HG03095 (cell line): ENCODE measurements around the gene MYOD1.

Source experiments
- ATAC-seq: cut with Tn5 transposase; IDR thresholded peaks from one replicate; pipeline ENCODE4 v1.9.1; 2021; ENCODE audit warnings: moderate library complexity; ENCODE audit not compliant: unreplicated experiment

MYOD1 gene

DNA sequence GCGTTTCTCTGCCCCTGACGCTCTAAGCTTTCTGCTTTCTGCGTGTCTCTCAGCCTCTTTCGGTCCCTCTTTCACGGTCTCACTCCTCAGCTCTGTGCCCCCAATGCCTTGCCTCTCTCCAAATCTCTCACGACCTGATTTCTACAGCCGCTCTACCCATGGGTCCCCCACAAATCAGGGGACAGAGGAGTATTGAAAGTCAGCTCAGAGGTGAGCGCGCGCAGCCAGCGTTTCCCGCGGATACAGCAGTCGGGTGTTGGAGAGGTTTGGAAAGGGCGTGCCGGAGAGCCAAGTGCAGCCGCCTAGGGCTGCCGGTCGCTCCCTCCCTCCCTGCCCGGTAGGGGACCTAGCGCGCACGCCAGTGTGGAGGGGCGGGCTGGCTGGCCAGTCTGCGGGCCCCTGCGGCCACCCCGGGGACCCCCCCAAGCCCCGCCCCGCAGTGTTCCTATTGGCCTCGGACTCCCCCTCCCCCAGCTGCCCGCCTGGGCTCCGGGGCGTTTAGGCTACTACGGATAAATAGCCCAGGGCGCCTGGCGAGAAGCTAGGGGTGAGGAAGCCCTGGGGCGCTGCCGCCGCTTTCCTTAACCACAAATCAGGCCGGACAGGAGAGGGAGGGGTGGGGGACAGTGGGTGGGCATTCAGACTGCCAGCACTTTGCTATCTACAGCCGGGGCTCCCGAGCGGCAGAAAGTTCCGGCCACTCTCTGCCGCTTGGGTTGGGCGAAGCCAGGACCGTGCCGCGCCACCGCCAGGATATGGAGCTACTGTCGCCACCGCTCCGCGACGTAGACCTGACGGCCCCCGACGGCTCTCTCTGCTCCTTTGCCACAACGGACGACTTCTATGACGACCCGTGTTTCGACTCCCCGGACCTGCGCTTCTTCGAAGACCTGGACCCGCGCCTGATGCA, at the start of gene MYOD1:
TSS of gene MYOD1 (plus strand) at position 544 of the 910 bp plus-strand sequence. CDS start at position 756, 212 bp downstream.
- ATAC-seq, result no peak

DNA sequence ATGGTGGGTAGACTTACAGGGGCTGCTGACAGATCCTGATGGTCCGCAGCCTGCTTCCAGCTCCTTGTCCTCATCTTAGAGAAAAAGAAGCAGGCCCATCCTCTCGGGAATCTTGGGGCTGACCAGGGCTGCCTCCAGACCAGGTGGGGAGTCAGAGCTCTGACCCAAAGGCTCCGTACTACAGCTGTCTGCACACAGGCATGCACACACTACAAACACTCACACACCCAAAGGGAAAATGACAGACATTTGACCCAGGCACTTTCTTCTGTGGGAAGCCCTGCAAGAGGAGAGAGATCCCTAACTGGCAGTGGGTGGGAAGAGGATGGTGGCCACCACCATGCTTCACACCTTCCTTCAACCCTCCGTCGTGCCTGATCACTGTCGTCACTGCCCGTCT, 46.9 kb upstream of the MYOD1 start:
- no peak for ATAC-seq

DNA sequence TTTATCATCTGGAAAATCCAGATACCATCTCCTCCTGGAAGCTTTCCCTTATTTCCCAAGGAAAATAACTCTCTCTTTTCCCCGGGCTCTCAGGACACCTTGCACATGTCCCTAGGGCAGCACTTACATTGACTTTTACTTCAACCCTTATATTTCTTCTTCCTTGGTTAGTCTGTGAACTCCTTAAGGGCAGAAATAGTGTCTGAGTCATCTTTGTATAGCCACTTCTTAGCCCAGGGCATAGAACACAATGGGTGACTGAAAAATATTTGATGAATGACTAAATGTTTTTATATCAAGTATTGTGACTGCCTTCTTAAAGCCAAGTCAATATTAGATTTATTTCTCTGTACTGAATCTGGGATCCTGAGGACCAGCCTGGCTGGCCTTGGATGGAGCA, 45.4 kb upstream of the MYOD1 start:
- no peak for ATAC-seq

DNA sequence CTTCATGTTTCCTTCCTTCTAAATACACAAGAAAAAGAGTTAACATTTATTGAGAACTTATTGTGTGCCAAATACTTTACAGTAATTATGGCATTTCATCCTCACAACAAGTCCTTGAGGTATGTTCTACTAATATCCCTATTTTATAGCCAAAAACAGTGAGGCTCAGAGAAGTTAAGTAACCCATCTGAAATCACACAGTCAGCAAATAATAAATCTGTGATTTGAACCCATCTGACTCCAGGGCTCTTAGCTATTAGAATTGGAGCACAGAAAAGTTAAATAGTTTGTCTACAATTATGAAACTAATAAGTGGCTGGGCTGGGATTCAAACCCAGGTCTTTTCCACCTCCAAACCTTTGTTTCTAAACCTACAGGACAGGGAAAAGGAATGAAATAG, 36.5 kb upstream of the MYOD1 start:
- ATAC-seq, result no peak

DNA sequence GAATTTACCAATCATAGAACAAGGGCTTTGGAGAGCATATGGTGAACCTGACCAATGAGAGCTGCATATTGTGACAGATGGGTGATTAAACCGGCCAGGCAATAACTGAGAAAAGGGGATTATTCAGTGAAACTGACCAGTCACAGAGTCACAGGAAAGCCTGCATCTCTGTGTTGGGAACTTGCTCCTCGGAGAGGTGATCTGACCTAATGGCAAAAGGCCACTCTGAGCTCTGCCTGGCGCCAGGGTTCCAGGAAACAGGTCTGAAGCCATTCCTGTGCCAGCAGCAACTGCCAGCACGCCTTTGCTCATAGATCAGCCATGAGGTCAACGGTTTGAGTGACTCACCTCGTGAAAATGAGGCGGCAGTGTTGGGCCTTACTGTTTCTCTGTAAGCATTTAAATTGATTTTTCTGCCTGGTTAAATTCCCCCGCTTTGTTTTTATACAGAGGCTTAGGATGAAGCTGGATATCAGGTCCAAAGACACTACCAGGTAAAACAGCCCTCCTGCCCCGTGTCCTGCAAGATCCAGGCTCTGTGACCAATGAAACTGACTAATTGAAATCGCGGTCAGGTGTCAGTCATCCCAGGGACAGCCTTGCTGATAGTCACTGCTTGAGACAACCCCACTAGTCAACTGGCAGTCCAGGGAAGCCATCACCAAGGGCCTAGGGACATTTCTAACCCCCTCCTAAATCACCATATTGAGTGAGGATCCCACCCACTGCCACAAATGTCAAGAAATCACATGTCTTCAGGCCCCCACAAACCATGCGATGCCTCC, 35.8 kb upstream of the MYOD1 start:
- no peak for ATAC-seq

DNA sequence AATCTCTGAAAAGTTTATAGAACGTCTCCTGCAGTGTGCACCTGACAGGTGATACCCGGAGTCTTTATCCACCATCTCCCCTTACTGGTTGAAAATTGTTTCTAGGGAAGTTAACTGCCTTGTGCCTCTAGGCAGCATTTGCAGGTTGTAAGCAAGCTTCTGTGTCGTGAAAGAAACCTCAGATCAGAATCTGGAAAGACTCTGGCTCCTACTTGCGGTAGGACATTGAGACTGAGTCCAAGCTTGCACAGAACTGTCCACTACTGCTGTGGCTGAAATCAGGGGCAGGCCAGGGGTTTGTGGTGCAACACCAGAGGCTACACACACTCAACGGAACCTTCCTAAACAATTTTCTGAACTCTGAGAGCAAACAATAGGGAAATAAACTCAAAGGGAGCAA, 34.8 kb upstream of the MYOD1 start:
- ATAC-seq, result no peak

DNA sequence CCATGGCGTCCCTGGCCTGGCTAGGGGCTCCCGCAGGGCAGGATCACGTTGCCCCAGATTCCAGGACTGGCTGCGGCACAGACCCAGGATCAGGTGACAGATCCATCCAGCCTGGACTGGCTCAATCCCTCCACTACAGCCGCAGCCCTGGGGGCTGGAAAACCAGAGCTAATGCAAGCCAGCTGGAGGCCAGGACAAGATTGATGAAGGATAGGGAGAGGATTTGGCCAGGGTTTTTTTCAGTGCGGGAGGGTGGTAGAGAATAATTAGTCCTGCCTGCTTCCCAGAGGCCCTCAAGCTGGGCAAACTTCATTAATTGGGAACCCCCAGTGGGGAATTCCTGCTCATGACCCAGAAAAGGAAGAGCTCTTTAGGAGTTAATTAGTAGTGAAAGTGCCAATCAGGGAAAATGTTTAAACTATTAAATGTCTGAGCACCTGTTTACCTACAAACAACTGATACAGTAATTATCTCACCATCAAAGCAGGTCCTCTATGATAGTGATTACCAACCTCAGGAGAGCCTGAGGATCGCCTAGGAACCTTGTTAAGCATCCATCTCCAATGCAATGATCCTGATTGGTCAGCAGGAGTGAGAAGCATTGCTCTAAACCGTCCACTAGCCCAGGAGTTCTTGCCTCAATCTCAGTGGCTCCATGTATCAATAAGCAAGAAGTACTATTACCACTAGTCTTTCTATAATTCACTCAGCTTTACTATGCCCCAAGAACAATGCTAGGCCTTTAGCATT, 33.0 kb upstream of the MYOD1 start:
- ATAC-seq, result no peak

DNA sequence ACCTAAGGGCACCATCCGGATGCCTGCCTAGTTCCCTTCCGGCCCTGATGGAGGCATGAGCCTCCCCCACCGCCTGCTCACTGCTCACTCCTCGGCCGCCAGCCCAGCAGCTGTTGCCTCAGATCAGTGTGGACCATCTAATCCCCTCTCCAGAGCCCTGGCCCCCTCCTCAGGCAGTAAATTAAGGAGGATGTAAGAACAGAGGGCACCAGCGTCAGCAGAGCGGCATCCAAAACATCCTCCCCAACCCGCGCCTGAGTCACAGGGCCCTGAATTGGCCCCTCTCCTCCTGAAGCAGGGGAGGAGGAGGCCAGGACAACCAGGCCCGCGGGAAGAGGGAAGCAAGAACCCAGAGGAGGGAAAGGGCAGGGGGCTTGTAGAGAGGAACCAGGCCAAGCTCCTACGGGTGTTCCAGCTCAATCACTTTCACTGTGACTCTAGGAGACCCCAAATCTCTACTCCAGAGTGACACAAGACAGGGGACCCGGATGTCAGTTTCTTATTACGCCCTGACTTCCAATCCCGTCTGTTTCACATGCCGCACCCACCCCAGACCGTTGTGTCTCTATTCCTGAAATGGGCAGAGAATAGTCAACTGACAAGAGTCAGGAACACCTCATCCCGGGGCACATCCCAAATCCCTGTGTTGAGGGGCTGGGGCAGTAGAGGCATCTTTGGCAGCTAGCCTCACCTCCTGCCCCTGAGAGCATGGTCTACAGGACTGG, 31.3 kb upstream of the MYOD1 start:
- no peak for ATAC-seq

DNA sequence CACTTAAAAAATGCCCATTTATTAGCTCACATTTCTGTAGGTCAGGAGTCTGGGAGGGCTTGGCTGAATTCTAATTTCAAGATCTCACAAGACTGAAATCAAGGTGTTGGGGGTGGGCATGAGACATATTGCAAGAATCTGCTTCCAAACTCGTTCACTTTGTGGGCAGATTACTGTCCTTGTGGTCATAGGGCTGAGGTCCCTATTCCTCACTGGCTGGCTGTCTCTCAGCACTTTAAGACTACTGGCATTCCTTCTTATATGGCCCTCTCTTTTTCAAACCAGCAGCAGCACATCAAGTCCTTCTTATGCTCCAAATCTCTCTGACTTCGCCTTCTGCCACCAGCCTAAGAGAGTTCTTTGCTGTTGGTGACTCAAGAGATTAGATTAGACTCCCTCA, 27.8 kb upstream of the MYOD1 start:
- no peak for ATAC-seq

DNA sequence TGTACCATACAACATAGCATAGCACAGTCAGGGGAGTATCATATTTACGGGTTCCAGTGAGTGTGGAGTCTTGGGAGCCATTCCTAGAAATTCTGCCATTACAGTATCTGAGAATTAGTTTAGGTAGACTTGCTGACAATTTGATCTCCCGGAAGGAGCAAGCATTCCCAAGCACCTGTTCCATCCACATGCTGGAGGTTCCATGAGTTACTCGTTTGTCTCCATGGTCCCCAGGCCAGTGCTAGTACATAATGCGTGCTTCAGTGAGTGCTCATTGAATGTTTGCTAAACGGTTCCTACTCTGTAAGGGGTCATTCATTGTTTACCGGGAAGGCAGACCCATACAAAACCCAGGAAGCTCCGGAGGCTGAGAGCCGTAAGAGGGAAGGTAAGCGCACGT, 27.4 kb upstream of the MYOD1 start:
- ATAC-seq, result no peak

DNA sequence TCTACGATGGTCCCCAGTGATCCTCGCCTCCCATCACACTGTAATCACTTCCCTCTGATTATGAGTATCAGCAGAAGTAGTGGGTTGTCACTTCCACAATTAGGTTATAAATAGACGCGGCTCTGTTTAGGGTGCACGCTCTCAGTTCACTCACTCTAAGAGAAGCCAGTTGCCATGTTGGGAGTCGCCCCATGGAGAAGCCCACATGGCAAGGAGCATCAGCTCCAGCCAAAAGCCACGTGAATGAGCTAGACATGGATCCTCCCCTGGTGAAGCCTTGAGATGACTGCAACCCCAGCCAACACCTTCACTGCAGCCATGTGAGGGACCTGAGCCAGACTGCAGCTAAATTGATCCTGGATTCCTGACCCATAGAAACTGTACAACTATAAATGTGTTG, 26.4 kb upstream of the MYOD1 start:
- ATAC-seq, result no peak

DNA sequence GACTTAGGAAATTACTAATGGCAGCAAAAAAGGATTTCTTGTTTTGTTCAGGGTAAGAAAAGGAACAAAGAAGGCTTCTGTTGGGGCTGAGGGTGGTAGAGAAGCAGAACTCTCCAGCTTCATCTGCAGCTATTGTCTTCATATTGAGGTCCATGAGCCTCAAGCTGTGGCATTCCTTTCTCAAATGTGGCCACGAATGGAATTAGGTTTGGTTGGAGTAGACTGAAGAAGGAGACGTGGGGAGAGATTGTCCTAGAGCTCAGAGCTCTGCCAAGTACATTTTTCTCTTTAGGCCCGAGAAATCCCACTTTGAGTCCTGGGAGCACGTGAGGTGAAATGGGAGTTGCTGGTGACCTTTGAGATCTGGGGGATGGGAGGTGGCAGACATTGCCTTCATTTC, 25.8 kb upstream of the MYOD1 start:
- no peak for ATAC-seq

DNA sequence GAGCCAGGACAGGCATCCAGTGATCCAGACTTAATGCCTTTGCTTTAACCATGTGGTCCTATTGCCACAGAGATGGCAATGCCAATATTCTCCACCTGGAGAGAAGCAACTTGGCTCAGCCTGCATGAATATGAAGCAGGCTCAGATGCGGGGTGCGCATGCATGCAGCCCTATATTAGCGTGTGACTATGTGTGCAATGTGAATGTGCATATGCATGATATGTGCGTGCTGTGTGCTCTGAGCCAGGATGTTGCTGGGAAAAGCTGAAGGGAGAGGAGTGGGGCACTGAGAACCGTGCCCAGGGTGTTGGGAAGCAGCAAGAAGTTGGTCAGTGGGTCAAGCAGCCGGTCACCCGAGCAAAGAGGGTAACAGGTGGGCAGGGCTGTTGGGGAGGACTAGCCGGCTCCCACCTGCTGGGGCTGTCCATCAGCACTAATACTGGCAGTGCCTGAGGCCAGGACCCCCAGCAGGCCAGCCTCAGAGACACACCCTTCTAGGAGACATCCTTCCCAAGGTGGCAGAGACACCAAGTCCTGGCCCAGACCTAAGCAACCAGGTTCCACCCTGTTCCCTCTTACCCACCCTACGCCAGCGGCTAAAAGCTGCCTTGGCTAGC, 24.8 kb upstream of the MYOD1 start:
- ATAC-seq, result no peak

DNA sequence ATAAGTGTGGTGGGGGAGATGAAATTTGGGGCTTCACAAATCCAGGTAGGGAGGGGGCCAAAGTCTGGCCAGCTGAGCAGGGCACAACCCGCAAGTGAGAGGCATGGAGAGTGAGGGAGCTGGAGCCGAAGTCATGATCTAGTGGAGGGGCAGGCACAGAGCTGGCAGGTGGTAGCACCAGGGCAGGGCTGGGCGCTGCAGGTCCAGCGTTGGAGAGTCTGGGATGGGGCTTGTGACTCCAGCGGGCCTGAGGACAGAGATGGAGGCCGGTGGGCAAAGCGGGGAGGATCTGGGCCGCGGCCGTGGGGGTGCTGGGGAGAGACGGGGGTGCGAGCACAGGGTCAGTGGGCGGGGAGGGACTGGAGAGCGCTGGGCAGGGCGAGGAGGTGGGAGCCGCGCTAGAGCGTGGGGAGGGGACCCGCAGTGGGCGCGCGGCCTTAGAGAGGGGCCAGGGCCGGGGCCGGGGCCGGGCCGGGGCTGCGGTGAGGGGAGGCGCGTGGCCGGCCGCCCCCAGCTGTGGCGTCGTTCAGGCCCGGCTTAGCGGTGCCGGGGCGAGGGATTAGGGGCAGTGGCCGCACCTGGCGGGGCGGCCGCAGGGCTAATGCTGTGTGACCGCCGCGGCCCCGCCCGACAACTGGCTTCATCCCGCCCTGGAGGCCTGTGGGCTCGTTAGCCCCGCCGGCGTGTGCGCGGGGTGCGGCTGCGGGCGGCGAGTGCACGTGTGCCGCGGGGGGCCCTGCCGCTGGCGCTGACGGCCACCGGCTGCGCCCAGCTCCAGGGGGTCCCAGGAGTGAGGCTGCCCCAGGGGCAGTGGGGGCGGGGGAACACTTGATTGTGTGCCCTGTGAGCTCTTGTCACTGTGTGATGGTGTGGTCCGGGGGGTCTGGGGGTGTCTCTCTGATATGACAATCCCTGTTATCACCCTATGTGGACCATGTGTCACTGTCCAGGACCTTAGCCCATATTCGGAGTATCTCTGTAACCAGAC, 23.6 kb upstream of the MYOD1 start:
- no peak for ATAC-seq

DNA sequence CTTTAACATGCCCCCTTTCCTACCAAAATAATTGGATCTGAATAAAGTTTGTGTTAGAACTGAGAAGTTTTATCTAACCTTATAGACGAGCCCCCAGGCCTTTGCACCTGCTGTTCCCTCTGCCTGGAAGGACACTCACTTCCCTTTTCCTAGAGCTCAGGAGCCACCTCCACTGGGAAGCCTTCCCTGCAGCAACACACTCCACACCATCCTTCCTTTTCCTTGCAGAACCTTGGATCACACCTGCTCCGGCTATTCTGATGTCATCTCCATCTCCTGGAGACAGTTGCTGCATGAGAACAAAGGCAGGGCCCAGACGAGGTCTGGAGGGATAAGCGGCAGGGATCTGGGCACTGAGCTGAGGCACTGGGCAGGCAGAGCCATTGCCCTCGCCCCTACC, 22.6 kb upstream of the MYOD1 start:
- no peak for ATAC-seq

DNA sequence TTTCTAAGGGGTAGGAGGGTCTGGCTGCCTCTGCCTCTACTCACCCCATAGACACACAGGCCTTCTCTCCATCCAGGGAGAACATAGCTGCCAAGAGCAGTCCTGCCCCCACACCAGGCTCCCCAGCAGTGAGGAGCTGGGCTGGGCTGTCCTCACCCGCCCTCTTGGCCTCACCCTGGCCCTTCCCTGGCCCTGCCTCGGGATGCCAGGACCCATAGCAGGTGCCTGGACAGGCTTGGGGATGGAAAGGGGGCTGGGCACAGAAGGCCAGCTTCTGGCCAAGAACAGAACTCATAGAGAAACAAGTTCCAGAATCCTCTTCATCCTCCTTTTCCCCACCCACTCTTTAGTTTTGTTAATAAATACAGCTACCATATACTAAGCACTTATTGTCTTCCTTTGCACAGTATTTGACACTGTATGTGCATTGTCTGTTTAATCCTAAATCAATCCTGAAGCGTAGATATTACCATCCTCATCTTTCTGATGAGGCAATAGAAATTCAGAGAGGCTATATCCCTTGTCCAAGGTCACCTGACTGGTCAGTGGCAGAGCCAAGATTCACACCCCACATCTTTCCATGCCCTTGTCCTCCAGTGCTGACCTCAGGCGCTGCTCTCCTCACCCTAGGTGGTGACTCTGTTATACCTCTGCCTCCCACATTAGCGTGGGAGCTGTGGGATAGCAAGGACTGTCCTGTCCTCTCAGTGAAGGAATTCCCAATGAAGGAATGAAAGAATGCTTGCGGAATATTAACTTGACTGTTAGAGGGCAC, 22.0 kb upstream of the MYOD1 start:
- ATAC-seq, result no peak

DNA sequence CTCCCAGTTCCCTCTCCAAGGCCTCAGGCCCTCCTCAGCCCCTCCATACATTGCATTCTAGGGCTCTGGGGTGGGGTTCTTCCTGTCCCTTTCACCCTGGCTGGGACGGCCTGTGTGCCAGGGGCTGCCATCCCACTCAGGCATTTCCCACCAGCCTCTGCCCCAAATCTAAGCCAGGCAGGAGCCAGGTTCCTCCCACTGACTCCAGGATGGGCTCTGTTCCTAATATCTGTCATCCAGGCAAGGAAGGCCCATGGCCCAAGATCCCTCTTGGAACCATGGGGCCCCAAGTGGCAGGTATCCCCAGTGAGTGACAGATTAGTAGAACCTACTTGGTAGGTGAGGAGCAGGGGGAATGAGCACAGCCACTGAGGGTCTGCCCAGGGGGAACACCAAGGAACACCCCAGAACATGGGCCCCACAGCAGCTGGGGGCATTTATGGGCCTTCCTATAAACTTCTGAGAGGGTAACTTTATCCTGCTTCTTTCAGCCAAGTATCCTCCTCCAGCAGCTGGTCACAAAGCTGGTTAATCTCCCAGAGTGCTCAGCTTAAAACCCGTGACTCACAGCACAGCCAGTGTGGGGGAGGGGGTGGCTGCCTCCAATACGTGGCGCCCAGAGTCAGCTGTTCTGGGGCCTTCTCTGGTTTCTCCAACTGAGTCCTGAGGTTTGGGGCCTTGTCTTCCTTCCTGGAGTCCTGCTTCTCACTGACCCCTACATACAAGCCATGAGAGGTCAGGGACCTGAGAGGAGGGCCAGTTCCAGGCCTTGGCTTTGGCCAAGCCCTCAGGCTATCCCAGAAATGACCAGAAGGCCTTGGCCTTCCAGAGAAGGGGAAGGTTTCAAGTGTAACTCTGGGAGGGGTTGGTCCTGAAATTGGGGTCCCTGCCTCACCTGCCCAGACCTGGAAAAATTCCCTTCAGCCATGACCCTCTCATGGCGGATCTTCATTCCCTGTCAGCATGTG, 19.9 kb upstream of the MYOD1 start:
- no peak for ATAC-seq
